ENCODE measurements around the gene BEND5. TPM values are rescaled to one million over a fixed set of nuclear protein-coding genes. Genes with fewer than 3 reads are reported as not detected.

BEND5 gene
- polyA plus RNA-seq, 1 experiment, result not detected

DNA sequence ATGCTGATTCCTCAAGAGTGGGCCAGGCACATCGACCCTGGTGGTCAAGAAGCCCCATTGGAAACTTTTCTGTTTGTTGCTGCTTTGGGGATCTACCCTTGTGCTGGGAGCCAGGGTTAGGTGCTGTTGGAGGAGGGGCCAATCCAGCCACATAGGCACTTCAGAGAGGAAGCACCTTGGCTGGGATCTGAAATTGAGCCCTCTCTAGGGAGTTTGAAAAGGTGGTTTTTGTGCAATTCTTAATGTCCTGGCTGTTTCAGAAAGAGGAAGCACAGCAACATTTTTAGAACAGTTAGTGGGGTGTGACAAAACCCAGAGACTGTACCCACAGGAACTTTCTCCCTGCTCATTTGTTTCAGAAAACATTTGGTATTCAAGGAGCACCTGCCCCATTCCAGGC lies 17.2 kb upstream of the BEND5 start:
- CTCF ChIA-PET, result interaction anchor here (0.9 kb wide), 1 partner anchor 19 kb away, joined by 3 read pairs; no protein-coding TSS in a partner anchor
- POLR2A ChIA-PET, result no interaction called here
- DNase-seq (ENCODE audit: low read depth), result no peak
- Histone ChIP-seq H3K36me3 (ENCODE audit: control insufficient read depth, insufficient read depth, low read length) (no peaks in the 10 kb centered on the region), H3K27me3 (ENCODE audit: control insufficient read depth, insufficient read depth, low read length) (no peaks in the 10 kb centered on the region), H3K4me3 (ENCODE audit: low read depth, low read length) (no peak overlapping the region)
- TF ChIP-seq, protein P1, sequence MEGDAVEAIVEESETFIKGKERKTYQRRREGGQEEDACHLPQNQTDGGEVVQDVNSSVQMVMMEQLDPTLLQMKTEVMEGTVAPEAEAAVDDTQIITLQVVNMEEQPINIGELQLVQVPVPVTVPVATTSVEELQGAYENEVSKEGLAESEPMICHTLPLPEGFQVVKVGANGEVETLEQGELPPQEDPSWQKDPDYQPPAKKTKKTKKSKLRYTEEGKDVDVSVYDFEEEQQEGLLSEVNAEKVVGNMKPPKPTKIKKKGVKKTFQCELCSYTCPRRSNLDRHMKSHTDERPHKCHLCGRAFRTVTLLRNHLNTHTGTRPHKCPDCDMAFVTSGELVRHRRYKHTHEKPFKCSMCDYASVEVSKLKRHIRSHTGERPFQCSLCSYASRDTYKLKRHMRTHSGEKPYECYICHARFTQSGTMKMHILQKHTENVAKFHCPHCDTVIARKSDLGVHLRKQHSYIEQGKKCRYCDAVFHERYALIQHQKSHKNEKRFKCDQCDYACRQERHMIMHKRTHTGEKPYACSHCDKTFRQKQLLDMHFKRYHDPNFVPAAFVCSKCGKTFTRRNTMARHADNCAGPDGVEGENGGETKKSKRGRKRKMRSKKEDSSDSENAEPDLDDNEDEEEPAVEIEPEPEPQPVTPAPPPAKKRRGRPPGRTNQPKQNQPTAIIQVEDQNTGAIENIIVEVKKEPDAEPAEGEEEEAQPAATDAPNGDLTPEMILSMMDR (IDR thresholded peaks at IDR 0.05; ENCODE audit: insufficient read depth, low read depth, low read length), result no peak

DNA sequence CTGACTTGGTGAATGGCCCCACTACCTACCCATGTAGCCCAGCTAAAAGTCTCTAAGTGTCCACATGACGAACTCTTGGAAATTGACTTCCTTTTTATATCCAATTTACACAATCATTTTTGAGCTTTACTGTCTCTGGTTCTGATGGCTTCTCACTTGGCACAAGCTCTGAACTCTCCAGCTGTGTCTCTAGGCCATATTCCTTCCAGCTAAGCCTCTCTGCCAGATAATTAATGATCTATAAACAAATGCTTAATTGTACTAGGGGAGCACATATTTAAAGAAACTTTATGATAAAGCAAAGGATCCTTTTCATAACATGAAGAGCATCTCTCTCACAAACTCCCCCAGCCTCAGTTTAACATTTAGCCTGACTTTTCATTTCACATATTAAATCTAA lies 16.3 kb upstream of the BEND5 start:
- Histone ChIP-seq H3K27me3 (ENCODE audit: control insufficient read depth, insufficient read depth, low read length) (no peaks in the 10 kb centered on the region), H3K36me3 (ENCODE audit: control insufficient read depth, insufficient read depth, low read length) (no peaks in the 10 kb centered on the region), H3K4me3 (ENCODE audit: low read depth, low read length) (no peak overlapping the region)
- ChIA-PET POLR2A (no interaction called here), CTCF (interaction anchor here (0.9 kb wide), 1 partner anchor 18 kb away, joined by 3 read pairs; no protein-coding TSS in a partner anchor)
- TF ChIP-seq, protein P1 (IDR thresholded peaks at IDR 0.05; ENCODE audit: insufficient read depth, low read depth, low read length), result no peak
- DNase-seq (ENCODE audit: low read depth), result no peak

DNA sequence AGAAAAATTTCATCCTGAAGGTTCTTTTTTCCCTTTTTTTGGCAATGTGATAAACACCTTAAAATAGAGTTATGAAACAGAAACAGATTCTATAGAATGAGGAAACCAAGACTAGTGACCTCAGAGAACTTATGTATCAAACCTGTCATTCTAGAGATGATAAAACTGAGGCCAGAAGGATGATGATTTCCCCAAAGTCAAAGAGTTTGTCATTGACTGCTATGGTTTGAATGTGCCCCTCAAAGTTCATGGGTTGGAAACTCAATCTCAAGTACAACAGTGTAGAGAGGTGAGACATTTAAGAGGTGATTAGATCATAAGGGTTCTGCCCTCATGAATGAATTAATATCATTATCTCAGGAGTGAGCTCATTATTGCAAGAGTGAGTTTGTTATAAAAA lies 13.7 kb upstream of the BEND5 start:
- no peak for DNase-seq (ENCODE audit: low read depth)
- TF ChIP-seq, protein P1 (IDR thresholded peaks at IDR 0.05; ENCODE audit: insufficient read depth, low read depth, low read length), result no peak

DNA sequence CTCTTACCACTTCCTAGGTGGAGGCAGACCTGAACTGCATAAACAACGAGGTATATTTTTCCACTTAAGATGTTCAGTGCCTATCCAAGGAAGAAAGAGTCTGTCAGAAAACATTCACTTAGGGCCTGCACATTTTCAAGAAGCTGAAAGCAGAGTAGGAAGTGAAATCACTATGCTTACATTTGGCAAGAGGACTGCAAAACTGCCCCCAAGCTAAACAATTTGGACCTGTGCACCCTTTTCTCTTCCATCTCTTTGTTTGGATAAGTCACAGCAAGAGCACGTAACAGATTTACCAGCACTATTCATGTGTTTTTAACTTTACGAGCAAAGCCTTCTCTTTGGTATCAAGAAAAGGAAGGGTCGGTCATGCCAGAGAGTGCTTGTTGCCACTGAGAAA lies 13.2 kb upstream of the BEND5 start:
- ChIA-PET CTCF (interaction anchor here (0.5 kb wide), 1 partner anchor 218 kb away, joined by 3 read pairs; no protein-coding TSS in a partner anchor), POLR2A (no interaction called here)
- no peak for DNase-seq (ENCODE audit: low read depth)
- Histone ChIP-seq H3K36me3 (ENCODE audit: control insufficient read depth, insufficient read depth, low read length) (no peaks in the 10 kb centered on the region), H3K4me3 (ENCODE audit: low read depth, low read length) (no peak overlapping the region), H3K27me3 (ENCODE audit: control insufficient read depth, insufficient read depth, low read length) (no peaks in the 10 kb centered on the region)
- TF ChIP-seq, protein P1 (IDR thresholded peaks at IDR 0.05; ENCODE audit: insufficient read depth, low read depth, low read length), result no peak

More for the DNA sequence above, 13.7 kb upstream of the BEND5 start:
- H3K36me3 ChIP-seq (ENCODE audit: control insufficient read depth, insufficient read depth, low read length), result no peaks in the 10 kb centered on the region
- H3K27me3 ChIP-seq (ENCODE audit: control insufficient read depth, insufficient read depth, low read length), result no peaks in the 10 kb centered on the region
- H3K4me3 ChIP-seq (ENCODE audit: low read depth, low read length), result no peak overlapping the region
- ChIA-PET CTCF (interaction anchor here (0.5 to 1.1 kb wide), 2 partner anchors 10 to 218 kb away, joined by 3 read pairs; no protein-coding TSS in a partner anchor), POLR2A (no interaction called here)

DNA sequence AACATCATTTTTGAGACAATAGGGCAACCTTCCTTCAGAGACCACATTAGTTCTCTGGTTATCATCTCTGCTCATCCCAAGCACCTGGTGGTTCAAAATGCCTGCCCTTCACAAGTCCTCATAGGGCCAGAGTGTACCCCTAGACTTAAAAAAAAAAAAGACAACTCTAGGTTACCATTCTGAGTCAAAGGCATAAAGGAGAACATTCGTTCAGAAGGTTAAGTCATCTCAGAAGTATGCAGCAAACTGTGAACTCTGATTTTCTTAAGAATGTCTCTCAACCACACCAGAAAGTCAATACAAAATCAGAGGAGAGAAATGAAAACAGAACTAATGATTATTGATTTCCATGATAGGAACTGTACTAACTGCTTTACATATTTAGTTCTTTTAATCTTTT lies 9.2 kb upstream of the BEND5 start:
- Histone ChIP-seq H3K4me3 (ENCODE audit: low read depth, low read length) (no peak overlapping the region), H3K36me3 (ENCODE audit: control insufficient read depth, insufficient read depth, low read length) (no peaks in the 10 kb centered on the region), H3K27me3 (ENCODE audit: control insufficient read depth, insufficient read depth, low read length) (no peaks in the 10 kb centered on the region)
- TF ChIP-seq, protein P1 (IDR thresholded peaks at IDR 0.05; ENCODE audit: insufficient read depth, low read depth, low read length), result no peak
- no peak for DNase-seq (ENCODE audit: low read depth)
- POLR2A ChIA-PET, result no interaction called here
- CTCF ChIA-PET, result no interaction called here
